ENCODE results near the gene TMEM161B.

The TMEM161B gene

GRCh38 chr5:88262116-88262515 is 6.5 kb downstream of the TMEM161B start:
- Histone ChIP-seq H3K27me3 (ENCODE audit: insufficient read depth, poor library complexity, severe bottlenecking) (no peaks in the 10 kb centered on the region), H3K27ac (replicated peaks) (no peak overlapping the region), H3K4me3 (replicated peaks; ENCODE audit: insufficient read depth, low read length) (no peak overlapping the region)
- TF ChIP-seq, protein P1, sequence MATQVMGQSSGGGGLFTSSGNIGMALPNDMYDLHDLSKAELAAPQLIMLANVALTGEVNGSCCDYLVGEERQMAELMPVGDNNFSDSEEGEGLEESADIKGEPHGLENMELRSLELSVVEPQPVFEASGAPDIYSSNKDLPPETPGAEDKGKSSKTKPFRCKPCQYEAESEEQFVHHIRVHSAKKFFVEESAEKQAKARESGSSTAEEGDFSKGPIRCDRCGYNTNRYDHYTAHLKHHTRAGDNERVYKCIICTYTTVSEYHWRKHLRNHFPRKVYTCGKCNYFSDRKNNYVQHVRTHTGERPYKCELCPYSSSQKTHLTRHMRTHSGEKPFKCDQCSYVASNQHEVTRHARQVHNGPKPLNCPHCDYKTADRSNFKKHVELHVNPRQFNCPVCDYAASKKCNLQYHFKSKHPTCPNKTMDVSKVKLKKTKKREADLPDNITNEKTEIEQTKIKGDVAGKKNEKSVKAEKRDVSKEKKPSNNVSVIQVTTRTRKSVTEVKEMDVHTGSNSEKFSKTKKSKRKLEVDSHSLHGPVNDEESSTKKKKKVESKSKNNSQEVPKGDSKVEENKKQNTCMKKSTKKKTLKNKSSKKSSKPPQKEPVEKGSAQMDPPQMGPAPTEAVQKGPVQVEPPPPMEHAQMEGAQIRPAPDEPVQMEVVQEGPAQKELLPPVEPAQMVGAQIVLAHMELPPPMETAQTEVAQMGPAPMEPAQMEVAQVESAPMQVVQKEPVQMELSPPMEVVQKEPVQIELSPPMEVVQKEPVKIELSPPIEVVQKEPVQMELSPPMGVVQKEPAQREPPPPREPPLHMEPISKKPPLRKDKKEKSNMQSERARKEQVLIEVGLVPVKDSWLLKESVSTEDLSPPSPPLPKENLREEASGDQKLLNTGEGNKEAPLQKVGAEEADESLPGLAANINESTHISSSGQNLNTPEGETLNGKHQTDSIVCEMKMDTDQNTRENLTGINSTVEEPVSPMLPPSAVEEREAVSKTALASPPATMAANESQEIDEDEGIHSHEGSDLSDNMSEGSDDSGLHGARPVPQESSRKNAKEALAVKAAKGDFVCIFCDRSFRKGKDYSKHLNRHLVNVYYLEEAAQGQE (IDR thresholded peaks at IDR 0.05; ENCODE audit: insufficient replicate concordance, low read depth): no peak
- TF ChIP-seq GABPA (IDR thresholded peaks at IDR 0.05; ENCODE audit: low read depth) (no peak), SPI1 (IDR thresholded peaks at IDR 0.05; ENCODE audit: borderline replicate concordance, low read depth) (no peak), POLR2AphosphoS5 (IDR thresholded peaks at IDR 0.05; ENCODE audit: low read depth) (no peak)
- TF ChIP-seq, protein P2, sequence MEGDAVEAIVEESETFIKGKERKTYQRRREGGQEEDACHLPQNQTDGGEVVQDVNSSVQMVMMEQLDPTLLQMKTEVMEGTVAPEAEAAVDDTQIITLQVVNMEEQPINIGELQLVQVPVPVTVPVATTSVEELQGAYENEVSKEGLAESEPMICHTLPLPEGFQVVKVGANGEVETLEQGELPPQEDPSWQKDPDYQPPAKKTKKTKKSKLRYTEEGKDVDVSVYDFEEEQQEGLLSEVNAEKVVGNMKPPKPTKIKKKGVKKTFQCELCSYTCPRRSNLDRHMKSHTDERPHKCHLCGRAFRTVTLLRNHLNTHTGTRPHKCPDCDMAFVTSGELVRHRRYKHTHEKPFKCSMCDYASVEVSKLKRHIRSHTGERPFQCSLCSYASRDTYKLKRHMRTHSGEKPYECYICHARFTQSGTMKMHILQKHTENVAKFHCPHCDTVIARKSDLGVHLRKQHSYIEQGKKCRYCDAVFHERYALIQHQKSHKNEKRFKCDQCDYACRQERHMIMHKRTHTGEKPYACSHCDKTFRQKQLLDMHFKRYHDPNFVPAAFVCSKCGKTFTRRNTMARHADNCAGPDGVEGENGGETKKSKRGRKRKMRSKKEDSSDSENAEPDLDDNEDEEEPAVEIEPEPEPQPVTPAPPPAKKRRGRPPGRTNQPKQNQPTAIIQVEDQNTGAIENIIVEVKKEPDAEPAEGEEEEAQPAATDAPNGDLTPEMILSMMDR (IDR thresholded peaks at IDR 0.05; ENCODE audit: insufficient read depth, low read length): no peak
- DNase-seq (ENCODE audit: low read depth in 1 of 2, low spot score in 1 of 2): no peak

DNA sequence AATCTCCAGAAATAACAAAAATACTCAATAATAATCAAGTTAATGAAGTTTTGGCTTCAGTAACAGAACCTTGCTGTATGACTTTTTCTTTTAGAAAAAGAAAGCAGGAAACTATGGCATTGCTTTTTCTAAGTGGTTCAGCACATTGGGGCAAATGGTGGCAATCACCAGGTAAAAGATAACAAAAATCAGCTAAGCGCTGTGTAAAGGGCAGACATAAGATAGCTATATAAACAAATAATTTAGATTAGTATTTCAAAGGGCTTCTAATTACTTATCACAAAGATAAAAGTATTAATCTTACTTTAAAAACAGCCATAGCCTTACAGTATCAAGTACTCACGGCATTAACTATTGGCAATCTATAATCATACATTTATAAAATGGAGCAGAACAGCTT is 10.0 kb downstream of the TMEM161B start:
- Histone ChIP-seq H3K27ac (replicated peaks) (no peak overlapping the region), H3K4me3 (replicated peaks; ENCODE audit: insufficient read depth, low read length) (no peak overlapping the region), H3K27me3 (ENCODE audit: insufficient read depth, poor library complexity, severe bottlenecking) (no peaks in the 10 kb centered on the region)
- no peak for DNase-seq (ENCODE audit: low read depth in 1 of 2, low spot score in 1 of 2)
- TF ChIP-seq POLR2AphosphoS5 (IDR thresholded peaks at IDR 0.05; ENCODE audit: low read depth) (no peak), GABPA (IDR thresholded peaks at IDR 0.05; ENCODE audit: low read depth) (no peak), SPI1 (IDR thresholded peaks at IDR 0.05; ENCODE audit: borderline replicate concordance, low read depth) (no peak)
- TF ChIP-seq, protein P2 (IDR thresholded peaks at IDR 0.05; ENCODE audit: insufficient read depth, low read length): no peak
- TF ChIP-seq, protein P1 (IDR thresholded peaks at IDR 0.05; ENCODE audit: insufficient replicate concordance, low read depth): no peak

DNA sequence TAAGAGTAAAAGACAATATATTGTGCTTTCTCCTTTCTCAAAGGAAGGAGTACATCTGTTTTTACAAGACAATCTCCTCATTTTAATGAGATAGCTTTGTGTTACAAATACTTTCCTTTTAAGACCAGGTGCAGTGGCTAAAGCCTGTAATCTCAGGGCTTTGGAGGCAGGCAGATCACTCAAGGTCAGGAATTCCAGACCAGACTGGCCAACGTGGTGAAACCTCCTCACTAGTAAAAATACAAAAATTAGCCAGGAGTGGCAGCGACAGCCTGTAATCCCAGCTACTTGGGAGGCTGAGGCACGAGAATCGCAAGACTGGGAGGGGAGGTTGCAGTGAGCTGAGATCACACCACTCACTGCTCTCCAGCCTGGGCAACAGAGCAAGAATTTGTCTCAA is 11.8 kb downstream of the TMEM161B start:
- Histone ChIP-seq H3K4me3 (replicated peaks; ENCODE audit: insufficient read depth, low read length) (no peak overlapping the region), H3K27me3 (ENCODE audit: insufficient read depth, poor library complexity, severe bottlenecking) (no peaks in the 10 kb centered on the region), H3K27ac (replicated peaks) (no peak overlapping the region)
- DNase-seq (ENCODE audit: low read depth in 1 of 2, low spot score in 1 of 2): no peak
- TF ChIP-seq GABPA (IDR thresholded peaks at IDR 0.05; ENCODE audit: low read depth): no peak
- no peak for TF ChIP-seq SPI1 (IDR thresholded peaks at IDR 0.05; ENCODE audit: borderline replicate concordance, low read depth)
- TF ChIP-seq POLR2AphosphoS5 (IDR thresholded peaks at IDR 0.05; ENCODE audit: low read depth): no peak
- TF ChIP-seq, protein P2 (IDR thresholded peaks at IDR 0.05; ENCODE audit: insufficient read depth, low read length): no peak
- TF ChIP-seq, protein P1 (IDR thresholded peaks at IDR 0.05; ENCODE audit: insufficient replicate concordance, low read depth): no peak

Data from HL-60 (cell line).